NCI-H526 (cell line): Measurements from ENCODE around the gene AGAP2.

Source experiments
- DNase-seq, 2 experiments: peaks; one replicate each; lab custom pipeline; 2025; lab: John Stamatoyannopoulos, UW

AGAP2 gene

GRCh38 chr12:57767305-57767698, 28.8 kb upstream of the AGAP2 start:
- DNase-seq = no peak

- DNase-seq = peak; percentile 18 to 28
Measured at GRCh38 chr12:57766464-57767304, 28.1 kb upstream of the AGAP2 start, which contains the start of gene CYP27B1. Gene CYP27B1 (minus strand): TSS chr12:57767078. CDS start chr12:57767041, 37 bp downstream.

GRCh38 chr12:57765698-57766463, 27.3 kb upstream of the AGAP2 start:
- DNase-seq = peak in 1 of 2 experiments; percentile 27

GRCh38 chr12:57765003-57765697, 26.6 kb upstream of the AGAP2 start:
- DNase-seq = peak; percentile 17 to 72

- no peak for DNase-seq
Measured at GRCh38 chr12:57764662-57765002, 26.1 kb upstream of the AGAP2 start.

- DNase-seq = no peak
Measured at GRCh38 chr12:57763881-57764661, 25.5 kb upstream of the AGAP2 start.

GRCh38 chr12:57762463-57762862, 23.9 kb upstream of the AGAP2 start:
- DNase-seq = no peak

- DNase-seq = no peak
Measured at GRCh38 chr12:57761391-57761998, 23.0 kb upstream of the AGAP2 start.

- no peak for DNase-seq
Measured at GRCh38 chr12:57760347-57760982, 21.9 kb upstream of the AGAP2 start.

- DNase-seq = peak; percentile 20 to 58
Measured at GRCh38 chr12:57759360-57759980, 20.9 kb upstream of the AGAP2 start.

GRCh38 chr12:57758552-57759359, 20.2 kb upstream of the AGAP2 start:
- no peak for DNase-seq

- no peak for DNase-seq
Measured at GRCh38 chr12:57757771-57758170, 19.2 kb upstream of the AGAP2 start.

GRCh38 chr12:57756406-57757341, 18.1 kb upstream of the AGAP2 start:
- DNase-seq = peak; percentile 41 to 83

- peak in 1 of 2 experiments; percentile 66 for DNase-seq
Measured at GRCh38 chr12:57755454-57756372, 17.2 kb upstream of the AGAP2 start.

GRCh38 chr12:57755194-57755453, 16.6 kb upstream of the AGAP2 start:
- DNase-seq = no peak

- DNase-seq = peak; percentile 79 to 94
Measured at GRCh38 chr12:57754411-57755193, 16.1 kb upstream of the AGAP2 start, which contains the start of gene MARCHF9. Gene MARCHF9 (plus strand): TSS chr12:57755103. CDS start chr12:57755529, 426 bp downstream.
